ENCODE measurements around the gene ARPIN. TPM values are rescaled to one million over a fixed set of nuclear protein-coding genes. Genes with fewer than 3 reads are reported as not detected.
"Not testable (repeated sequence)": the region's sequence is repeated elsewhere in the genome, so short reads cannot be mapped to it uniquely, and the experiment has no call there.

The ARPIN gene
- total RNA-seq, 1 donor from 2014 or later = 11.1 TPM

DNA sequence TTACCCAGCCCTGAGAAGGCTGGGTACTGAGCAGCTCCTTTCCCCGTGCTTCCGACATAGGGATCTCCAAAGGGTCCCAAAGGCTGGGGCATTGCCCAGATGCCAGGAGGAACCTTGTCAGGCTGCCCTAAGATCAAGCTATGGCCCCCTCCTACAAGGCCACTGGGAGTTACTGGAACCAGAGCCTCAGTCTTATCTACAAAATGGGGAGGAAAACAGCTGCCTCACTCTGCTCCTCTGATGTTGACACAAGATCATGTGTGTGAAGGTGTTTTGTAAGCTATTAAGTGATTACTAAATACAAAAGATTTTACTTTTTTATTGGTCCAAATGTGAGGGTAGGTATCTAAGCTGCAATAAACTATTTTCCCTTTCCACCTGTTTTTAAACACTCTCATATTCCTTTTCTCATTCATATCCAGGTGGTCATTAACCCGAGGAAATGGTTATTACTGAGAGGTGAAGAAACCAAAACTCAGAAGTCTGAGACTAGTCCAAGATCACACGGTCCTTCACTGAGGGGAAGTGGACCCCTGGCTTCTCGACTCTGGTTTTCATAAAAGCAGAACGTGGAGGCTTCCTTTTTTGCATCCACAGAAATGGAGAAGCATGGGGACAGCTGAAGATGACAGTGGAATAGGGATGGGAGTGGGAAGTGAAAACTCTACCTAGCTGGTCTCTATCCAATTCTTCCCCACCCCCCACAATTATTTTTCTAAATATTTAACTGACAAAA is 1.7 kb downstream of the ARPIN start:
- no peak for DNase-seq (ENCODE audit: low read depth in 2 of 2)

DNA sequence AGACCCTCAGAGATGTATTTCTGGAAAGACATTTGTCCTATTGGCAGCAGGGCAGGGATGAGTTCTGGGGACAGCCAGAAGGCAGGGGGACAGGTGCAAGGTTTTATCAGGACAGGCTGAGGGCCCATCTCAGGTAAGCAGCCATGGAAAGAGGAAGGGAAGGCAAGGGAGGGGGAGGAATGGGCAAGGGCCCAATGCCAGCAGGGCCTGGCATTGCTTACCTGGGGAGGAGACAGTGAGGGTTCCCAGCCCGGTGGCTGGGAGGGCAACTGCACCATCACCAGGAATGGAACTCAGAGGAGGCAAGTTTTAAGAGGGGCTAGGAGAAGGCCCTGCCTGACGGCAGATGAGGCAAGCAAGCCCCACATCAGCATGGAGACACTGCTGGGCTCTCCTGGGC is 3.1 kb downstream of the ARPIN start:
- DNase-seq (ENCODE audit: low read depth in 2 of 2) = no peak

DNA sequence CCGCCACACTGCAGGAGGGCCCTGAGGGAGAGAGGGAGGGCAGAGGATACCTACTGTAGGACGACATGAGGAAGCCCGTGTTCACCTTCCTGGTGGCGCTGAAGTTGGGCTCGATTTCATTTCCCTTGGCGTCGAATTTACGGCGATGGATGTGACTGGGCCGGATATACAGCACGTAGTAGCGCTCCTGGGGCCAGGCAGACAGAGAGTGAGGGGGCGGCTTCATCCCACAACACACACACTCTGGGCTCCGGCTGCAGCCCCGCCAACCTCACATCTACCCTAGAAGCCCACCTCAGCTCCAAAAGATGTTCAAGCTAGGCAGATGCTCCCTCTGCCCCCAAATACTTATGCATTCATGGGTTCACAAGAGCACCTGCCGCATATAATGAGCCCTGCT is 4.5 kb downstream of the ARPIN start:
- DNase-seq (ENCODE audit: low read depth in 2 of 2) = no peak

DNA sequence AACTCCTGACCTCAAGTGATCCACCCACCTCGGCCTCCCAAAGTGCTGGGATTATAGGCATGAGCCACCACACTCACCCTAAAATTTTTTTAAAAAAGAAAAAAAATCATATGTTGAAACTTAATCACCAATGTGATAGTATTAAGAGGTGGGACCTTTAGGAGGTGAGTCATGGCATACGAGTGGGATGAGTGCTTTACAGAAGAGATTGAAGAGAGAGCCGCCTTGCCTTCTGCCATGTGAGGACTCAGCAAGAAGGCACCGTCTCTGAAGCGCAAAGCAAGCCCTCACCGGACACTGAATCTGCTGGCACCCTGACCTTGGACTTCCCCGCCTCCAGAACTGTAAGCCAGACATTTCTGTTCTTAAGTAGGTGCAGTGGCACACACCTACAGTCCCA is 5.5 kb downstream of the ARPIN start:
- no peak for DNase-seq (ENCODE audit: low read depth in 2 of 2)

DNA sequence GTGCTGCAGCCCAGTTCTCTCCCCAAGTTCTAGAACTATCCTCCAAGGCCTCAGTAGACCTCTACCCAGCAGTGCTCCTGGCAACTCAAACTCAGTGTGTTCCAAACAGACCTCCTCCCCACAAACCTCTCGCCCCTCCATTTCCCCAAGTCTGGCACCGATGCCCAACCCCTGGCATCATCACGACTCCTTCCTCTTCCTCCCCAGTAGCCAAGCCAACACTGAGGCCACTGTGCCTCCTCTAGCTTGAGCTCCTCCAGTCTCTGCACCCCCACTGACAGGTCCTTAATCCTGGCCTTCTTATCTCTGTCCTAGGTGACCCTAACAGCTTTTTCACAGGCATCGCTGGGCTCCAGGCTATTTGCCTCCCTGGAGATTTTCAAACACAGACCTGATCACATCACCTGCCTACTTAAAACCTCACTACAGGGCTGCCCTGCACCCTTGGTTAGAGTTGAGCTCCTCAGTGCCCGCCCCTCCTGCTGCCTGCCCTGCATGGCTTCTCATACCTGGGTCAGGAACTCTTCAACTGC is 6.8 kb downstream of the ARPIN start:
- no peak for DNase-seq (ENCODE audit: low read depth in 2 of 2)

DNA sequence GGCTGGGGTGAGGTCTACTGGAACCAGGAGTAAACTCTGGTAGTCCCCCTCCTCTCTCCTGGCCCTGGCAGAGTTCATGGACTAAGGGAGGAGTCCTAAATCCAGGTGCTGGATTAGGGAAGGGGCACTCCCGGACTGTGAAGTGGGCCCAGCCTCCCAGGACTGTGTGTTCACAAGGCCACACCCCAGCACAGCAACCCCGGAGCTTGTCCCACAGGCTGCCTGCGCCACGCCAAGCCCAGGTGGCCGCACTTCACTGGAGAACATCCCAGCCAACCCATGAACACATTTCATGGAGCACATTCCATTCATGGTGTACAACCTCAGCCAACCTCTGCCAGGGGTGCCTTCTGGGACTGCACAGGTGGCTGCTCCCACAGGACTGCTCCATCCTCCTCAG is 8.2 kb downstream of the ARPIN start:
- no peak for DNase-seq (ENCODE audit: low read depth in 2 of 2)

DNA sequence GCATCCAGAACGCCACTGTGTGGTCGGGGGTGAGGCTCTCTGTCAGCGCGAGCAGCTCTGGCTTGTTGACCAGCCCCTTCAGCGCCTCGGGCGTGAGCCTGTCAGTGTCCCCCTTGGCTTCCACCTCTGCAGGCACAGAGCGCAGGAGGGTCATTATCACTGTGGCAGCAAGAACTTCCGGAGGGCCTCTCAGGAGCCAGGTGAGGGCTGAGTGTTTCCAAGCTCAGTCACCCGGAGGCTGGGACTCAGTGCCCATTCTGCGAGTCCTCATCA is 9.0 kb downstream of the ARPIN start:
- DNase-seq (ENCODE audit: low read depth in 2 of 2) = no peak

DNA sequence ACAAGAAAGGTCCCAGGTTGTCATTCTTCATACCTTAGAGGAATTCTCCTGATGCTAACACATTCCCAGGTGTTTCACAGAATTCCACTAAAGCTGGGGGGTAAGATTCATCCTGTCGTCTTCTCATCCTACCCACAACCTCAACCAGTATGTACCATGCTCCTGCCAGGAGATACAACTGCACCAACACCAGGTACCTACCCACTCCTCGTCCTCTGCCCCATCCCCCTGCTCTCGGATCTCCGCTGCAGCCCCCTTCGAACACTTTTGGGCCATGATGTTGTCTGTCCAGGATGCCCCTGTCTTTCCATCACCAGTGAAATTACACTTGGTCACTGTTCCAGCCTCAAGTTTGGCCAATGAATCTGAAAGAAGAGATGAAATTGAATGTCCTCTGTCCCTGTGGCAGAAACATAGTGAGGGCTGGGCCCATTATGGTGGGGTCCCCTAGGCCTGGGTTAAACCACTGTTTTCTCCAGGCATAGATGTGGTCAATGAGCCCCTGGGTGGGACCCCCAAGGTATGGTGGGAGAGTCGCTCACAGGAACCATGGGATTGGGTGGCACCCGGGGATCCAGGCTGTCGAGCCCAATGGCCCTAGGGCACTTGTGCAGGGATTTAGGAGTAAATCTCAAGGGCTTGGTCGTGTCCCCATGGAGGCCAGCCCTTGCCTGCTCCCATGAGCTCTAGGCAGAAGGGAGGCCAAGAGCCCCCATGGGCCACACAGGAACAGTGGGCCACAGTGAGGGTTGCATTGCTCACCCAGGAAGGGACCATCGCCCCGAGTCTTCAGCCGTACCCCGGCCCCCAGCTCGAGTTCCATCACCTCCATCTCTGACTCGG is 9.5 kb downstream of the ARPIN start:
- DNase-seq (ENCODE audit: low read depth in 2 of 2) = no peak

DNA sequence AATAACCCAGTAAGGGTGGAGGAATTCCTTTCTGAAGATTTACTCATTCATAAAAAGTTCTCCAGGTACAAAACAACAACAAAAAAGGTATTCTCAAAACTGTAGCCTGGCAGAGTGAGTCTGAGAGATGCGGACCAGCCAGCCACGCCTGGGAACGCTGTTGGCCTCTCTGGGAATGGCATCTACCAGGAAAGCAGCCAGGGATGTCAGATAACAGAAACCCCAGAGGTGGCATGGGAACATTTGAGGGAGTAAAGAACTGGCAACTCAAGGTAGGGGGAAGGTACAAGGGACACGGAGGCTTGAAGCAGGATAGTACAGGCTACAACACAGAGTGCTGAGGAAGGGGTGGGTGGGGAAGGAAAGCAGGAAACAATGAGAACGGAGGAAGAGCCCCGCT is 11.9 kb downstream of the ARPIN start:
- DNase-seq (ENCODE audit: low read depth in 2 of 2) = no peak

DNA sequence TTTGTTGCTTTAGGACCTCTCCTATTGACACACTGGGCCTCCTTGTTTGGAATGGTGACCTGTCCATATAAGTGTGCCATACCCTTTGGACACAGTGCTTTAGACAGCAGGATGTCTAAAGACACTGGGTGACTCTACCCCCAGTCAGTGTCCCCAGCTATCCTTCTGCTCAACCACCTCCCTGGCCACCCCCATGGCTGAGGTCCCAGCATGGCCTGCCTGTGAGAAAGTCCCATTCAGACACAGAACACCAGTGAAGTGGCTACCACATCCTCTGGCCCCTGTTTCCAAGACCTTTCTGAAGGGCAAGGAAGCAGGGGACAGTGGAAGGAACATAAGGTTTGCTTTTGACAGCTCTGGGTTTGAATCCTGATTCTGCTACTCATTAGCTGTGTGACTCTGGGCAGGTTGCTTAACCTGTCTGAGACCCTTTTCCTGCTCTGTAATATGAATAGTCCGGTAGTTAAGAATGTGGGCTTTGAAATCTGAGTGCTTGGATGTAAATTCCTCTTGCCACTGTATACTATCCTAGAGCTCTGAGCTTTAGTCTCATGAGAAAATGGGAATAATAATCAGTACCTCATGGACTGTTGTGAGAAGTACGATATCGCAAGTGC is 12.7 kb downstream of the ARPIN start:
- no peak for DNase-seq (ENCODE audit: low read depth in 2 of 2)

DNA sequence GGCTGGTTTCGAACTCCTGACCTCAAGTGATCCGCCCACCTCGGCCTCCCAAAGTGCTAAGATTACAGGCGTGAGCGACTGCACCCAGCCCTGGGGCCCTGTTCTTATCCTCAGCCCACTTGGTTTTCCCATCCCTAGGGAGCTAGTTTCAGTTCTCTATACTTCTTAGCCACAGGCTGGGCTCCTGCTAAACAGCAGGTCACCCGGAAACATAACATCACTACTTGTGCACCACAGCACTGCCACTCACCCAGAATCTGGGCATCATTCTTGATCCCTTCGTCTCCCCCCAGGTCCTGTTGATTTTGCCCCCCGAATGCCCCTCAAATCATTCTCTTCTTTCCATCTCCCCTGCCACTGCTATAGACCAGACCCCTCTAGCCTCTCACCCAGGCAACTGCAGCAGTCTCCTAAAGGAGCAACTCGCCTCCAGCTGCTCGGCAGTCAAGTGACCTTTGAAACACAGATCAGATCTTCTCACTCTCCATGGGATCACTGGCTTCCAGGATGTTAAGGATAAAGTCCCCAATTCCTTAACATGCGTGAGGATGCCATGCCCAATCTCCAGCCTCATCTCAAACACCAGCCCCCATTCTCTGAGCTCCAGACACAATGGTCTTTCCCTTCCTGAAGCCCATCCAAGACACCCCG is 13.3 kb downstream of the ARPIN start:
- DNase-seq (ENCODE audit: low read depth in 2 of 2) = no peak

DNA sequence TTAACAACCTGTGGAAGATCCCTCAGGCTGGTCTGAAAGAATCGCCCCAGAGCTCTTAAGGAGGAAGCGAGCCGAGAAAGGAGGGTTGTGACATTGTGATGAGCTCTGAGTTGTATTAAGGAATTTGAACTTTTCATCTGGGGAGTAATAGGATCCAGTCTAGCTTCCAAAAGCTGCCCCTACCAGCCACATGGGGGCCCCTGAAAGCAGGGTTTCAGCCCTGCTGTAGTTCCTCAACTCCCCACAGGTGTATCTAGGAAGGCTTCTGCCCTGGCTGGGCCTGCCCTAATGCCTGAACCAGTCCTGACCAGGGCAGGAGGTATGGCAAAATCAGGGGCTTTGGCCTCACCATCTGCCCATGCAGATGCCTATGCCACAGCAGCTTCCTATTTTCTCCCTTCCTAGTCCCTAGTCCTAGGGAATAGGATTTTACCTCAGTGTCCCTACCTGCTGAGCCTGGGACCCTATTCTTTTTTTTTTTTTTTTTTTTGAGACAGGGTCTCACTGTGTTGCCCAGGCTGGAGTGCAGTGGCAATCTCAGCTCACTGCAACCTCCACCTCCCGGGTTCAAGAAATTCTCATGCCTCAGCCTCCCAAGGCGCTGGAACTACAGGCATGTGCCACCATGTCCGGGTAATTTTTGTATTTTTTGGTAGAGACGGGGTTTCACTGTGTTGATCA is 14.0 kb downstream of the ARPIN start:
- peak; percentile 51 to 63 for DNase-seq (ENCODE audit: low read depth in 2 of 2)

DNA sequence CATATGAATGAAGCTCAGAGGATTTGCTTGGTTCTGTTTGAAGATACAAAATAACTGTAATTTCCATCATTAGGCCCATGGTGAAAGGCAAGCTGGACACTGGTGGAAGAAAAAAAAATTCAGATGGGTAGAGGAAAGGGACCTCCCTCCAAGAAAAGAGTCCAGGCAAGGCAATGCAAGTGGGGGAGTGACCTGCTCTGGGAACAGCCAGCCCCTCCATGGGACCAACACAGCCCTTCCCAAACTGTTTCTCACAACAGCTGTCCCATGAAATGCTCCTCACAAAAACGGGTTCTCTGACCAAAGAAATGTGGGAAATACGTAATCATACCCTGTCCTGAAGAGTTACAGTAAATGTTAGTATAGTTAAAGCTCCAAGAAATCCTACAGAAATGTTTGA is 14.6 kb downstream of the ARPIN start:
- no peak for DNase-seq (ENCODE audit: low read depth in 2 of 2)

DNA sequence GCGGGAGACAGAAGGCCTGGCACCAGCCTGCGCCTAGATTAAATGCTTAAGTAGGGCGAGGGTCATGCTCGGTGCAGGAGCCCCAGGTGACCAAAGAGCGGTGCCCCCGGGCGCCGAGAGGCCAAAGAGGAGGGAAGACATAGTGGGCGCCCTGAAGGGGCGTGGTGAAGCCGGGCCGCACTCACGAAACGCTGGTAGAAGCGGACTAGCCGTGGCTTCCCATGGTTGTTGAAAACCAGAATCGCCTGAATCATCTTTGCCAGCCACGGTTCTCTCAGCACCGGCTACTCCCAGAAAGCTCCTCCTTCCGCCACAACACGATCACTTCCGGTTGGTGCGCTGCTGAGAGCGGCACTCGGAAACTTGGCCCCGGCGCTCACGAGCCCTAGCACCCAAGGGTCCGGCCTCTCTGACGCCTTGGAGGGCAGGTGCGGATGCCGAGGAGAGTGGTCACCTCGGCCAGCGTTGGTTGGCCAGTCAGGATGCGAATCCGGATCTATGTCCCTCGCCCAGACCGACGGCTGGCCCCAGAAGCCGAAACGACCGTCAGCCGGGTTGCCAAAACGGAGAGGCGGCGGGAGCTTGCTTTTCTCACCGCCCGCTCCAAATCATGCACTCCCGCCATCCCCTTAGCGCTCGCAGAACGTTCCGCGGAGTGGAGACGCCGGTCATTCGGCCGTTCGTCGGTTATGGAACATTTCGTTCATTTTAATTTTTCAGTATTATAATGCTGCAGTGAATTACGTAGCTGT is 18.9 kb downstream of the ARPIN start, which contains the start of gene AP3S2:
Gene AP3S2 (minus strand): TSS at position 299 of the 752 bp plus-strand sequence. CDS start 45 bp downstream, at position 254.
- DNase-seq (ENCODE audit: low read depth in 2 of 2) = peak; percentile 92 to 95

DNA sequence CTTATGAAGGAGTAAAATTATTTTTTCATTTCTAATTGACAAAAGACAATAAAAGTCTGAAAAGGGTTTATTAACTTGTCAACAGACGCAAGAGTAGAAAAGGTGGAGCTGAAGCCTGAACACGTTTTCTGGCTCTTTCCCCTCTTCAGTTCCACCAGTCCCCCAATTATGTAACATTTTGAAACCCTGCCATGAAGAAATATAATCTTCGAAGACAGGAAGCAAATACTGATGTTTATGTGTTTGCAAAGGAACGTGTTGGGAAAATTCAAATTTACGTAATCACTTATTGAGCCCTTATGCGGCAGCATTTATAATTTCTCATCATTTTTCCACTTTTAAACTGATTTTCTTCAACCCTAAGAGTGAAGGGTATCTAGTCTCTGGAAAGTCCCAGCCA is 19.7 kb downstream of the ARPIN start:
- DNase-seq (ENCODE audit: low read depth in 2 of 2) = no peak

DNA sequence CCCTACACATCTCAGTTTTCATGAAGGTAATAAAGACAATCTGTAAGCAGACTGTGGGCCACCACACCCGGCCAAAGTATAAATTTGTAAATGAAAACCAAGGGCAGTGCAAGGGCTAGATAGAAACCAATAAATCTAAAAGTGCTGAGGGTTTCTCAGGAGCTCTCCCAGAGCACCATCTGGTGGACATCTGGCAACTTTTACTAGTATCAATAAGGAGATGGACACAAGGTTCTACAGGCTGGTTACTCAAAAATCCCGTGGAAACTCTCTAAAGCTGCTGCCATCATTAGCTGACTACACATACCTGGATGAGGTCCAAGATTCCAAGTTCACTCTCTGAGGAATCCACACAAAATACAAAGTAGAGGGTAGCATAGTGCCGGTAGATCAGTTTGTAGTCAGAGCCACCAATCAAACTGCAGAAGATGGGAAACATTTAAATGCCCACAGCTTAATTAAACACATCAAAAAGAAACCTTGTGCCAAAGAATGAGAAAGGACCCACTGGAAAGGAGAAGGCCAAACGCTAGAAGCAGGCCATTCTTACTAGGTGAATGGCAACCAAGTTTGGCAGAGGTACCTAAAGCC is 24.4 kb downstream of the ARPIN start:
- DNase-seq (ENCODE audit: low read depth in 2 of 2) = peak; percentile 66 to 70

DNA sequence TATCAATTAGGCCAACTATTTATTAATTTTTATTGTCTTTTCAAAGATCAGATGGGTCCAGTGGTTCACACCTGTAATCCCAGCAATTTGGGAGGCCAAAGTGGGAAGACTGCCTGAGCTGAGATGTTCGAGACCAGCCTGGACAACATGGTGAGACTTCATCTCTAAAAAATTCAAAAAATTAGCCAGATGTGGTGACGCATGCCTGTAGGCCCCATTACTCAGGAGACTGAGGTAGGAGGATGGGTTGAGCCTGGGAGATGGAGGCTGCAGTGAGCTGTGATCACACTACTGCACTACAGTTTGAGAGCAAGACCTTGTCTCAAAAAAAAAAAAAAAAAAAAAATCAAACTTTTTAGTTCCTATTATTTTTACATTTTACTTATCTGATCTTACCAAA is 27.1 kb downstream of the ARPIN start:
- no peak for DNase-seq (ENCODE audit: low read depth in 2 of 2)

DNA sequence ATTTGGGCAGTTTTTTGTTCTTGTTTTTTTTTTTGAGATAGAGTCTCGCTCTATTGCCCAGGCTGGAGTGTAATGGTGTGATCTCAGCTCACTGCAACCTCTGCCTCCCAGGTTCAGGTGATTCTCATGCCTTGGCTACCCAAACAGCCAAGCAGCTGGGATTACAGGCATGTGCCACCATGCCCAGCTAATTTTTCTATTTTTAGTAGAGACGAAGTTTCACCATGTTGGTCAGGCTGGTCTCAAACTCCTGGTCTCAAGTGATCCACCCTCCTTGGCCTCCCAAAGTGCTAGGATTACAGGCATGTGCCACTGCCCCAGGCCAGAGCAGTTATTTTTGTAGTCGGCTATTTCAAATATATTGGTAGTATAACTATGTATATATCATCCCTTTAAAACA is 27.6 kb downstream of the ARPIN start:
- DNase-seq (ENCODE audit: low read depth in 2 of 2) = not testable (repeated sequence)

DNA sequence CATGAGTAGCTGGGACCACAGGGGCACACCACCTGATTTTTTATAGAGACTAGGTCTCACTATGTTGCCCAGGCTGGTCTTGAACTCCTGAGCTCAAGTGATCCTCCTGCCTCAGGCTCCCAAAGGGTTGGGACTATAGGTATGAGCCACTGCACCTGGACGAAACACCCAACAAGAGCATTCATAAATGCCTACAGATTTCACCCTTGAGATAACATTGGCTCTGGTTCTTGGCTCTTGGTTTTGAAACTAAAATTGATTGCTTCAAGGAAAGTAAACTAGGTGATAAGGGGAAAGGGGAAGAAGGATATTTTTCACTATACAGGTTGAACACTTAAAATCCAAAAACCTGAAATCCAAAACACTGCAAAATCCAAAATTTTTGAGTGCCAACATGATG is 29.2 kb downstream of the ARPIN start:
- DNase-seq (ENCODE audit: low read depth in 2 of 2) = no peak

DNA sequence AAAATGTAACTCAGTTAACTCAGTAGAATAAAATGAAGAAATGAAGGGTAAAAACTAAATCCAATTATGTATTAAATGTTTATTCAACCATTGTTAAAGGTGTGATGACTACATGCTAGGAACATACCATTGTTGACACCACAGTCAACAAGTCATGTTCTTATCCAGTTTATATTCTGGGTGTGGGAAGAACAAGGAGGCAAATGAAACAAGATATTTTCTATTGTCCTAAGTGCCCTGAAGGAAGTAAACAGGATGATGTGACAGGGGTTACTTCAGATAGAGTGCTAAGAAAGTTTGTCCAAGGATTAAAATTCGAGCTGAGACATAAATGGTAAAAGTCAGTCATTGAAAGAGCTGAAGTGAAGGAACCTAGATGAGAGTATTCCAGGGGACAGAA is 32.0 kb downstream of the ARPIN start:
- DNase-seq (ENCODE audit: low read depth in 2 of 2) = peak in 1 of 2 donors; percentile 20
